CD4-positive, alpha-beta T cell treated with Interleukin-12 subunit alpha and Interleukin-12 subunit beta, for 1 hour (primary cell): ENCODE measurements around the gene HMCN1.

Experiments
- DNase-seq: peaks from one replicate; pipeline ENCODE4 v3.0.0-alpha.2; 2020

Gene HMCN1

DNA sequence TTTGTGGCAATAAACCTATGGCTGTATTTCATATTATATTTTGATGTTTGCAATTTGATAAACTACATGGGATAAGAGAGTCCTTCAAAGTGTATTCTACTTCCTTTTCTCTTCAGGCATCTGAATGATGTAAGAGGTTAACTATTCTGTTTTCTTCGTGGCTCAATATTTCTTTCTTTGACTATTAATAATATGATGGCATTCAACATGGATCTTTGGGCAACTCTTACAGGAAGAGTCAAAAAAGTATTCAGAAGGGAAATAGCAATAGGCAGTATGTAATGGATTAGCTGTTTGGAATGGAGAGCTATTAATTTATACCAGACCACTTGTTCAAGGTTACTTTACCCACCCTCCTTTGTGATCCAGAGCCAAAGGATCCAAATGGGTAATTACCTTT, 74.4 kb downstream of the HMCN1 start:
- no peak for DNase-seq

DNA sequence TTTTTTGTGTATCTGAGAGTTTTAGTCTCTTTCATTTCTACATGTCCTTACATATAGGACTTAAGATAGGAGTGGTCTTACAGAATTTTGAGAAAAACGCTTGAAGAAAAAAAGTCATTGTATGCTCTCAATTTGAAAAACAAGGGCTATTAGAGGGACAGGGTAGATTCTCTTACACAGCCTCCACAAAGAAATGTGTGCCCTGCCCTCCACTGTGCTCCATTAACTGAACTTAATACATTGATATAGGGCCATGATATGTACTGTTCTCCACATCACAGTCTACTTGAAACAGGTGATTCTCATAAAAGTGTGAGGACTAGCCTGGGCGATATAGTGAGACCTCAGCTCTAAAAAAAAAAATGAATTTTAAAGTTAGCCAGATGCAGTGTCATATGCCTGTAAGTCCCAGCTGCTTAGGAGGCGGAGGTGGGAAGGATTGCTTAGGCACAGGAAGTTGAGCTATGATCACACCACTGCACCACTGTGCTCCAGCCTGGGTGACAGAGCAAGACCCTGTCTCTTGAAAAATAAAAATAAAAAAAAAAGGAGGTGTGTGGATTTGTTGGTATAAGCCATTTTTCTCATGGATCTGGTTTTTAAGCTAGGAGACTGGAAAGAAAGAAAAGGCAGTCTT, 77.0 kb downstream of the HMCN1 start:
- no peak for DNase-seq

DNA sequence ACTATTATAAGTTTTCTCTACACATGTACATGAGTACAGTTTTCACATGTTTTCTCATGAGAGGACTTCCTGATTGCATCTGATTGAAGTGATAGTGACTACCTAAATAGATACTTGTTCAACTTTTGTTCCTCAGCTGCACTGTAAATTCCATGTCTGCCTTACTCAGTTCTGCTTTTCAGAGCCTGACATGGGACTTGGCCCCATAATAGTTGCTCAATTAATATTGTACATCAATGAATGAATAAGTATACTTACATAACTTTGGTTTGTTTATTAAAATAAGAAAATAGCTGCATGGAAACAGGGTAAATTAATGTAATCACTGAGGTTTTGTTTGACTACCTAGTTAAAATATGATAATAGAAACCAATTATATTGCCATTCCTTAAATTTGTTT, 78.7 kb downstream of the HMCN1 start:
- no peak for DNase-seq

DNA sequence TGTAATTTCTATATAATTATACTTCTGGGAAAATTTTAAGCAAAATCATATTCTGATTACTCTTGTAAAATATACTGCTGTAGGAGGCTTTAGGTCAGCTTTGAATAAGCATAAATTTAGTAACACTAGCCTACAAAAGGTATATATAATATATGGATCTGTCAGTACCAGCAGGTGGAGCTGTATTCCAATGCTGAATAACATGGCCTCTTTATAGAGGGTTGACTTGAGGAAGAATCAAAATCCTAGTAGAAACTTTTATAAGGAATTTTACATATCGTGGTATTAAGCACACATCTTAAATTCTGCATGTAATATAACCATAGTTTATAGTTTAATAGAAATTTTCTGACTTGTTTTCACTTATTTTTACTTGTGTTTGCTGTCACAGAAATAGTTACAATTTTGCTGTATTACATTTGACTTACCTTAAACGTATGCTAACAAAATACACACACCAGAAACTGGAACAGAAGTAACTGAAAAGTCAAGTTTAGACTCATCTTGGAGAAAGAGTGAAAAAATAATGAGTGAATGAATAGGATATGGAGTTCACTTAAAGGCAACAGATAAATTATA, 79.3 kb downstream of the HMCN1 start:
- DNase-seq, result peak; percentile 15

DNA sequence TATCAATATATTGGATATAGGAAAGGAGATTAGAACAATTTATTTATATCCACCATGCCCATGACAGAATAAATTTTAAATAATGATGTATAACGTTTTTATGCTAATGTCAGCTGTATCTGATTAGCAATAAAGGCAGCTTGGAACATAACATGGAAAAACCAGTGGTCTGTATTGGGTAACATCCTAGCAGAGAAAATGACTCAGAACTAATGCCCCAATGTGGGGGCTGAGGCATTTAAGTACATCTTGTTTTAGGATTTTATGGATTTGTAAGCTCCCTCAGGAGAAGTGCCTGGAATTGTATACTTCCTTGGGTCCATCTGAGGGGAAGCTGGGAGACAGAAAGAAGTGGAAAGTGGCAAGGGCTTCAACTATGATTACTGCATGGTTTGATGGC, 82.3 kb downstream of the HMCN1 start:
- DNase-seq, result no peak

DNA sequence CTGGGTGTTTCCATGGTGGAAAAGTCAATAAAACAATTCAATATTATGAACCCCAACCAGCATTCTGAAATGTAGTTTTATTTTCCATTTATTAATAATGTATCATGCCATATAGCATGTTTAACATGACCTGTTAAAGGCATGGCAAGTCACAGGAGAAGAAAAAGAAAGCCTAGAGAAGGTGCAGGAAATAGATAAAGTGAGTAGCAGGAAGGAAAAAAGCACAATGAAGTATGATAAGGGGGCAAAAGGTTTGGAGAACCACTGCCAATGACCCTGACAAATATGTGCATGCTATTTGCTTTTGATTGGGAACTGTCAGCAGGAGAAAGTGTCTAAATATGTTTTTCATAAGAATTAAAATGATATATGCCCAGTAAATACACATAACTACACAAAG, 85.6 kb downstream of the HMCN1 start:
- DNase-seq, result no peak

DNA sequence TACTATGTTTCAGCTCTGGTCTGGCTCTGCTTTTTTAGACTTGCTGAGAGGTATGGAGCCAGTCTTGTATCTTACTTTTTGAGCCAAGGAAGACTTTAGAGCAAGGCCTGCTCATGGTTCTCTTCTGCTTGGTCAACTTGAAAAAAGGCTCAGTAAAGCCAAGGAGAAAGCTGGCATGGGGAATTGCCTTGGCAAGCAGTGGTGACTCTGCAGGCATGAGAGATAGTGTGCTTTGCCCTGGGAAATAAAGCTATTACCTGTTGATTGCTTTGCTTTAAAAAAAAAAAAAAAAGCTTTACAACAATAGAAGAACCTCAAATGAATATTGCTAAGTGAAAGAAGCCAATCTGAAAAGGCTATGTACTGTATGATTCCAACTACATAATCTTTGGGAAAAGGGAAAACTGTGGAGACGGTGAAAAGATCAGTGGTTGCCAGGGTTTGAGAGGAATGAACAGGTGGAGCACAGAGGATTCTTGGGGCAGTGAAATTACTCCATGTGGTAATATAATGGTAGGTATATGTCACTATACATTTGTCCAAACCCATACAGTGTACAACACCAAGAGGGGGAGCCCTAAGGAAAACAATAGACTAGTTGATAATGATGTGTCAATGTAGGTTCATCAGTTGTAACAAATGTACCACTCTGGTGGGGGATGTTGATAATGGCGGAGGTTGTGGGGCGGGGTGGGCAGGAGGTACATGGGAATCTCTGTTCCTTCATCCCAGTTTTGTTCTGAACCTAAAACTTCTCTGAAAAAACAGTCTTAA, 87.6 kb downstream of the HMCN1 start:
- DNase-seq, result no peak

DNA sequence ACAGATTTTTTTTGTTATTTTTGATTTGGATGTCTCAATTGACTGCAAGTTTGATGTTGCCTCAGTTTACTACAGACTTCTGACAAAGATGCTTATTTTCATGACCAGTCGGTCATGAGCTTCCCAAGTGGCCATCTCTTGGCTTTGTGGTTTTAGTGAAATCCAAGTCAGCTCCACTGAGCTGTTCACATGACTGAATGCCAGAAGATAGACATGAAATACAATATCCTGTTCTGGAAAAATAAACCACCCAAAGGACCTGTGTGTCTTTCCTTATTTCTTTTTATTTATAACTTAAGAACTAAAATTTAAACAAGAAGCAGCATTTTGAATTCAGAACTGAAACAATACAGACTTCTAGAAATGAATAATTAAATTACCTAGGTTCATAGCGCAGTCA, 89.3 kb downstream of the HMCN1 start:
- no peak for DNase-seq

DNA sequence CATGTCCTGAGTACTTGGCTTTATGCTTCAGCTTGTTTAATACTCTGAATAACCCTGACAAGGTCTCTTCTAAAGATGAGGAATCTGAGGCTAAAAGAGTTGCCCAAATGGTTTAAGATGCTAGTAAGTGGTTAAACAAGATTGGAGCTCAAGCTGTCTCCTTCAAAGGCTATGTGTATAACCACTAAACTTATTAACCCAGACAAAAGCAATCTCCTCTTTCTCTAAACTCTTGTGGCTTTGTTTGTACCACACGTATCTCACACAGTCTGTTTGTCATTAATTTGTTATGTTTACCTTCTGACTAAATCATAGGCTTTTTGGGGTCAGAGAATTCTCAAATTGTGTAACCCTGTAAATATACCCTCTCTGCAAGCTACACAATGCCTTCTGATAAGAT, 89.9 kb downstream of the HMCN1 start:
- no peak for DNase-seq

DNA sequence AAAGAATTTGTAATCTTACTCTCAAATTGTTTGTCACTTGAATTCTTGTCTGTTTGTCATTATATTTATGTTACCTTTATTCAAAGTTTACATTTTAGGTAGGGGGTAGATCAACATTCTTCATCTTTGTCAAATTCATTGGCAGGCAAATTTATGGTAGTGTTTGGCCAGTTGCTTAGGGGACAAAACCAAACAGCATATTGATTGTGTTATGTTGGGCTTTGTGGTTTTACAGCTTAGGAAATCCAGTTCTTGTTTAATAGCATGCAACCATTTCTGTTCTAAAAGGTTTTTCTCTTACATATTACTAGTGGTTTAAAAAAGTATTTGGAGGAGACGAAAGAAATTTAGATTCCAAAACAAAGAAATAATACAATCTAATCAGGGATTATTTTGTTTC, 91.4 kb downstream of the HMCN1 start:
- DNase-seq, result no peak

DNA sequence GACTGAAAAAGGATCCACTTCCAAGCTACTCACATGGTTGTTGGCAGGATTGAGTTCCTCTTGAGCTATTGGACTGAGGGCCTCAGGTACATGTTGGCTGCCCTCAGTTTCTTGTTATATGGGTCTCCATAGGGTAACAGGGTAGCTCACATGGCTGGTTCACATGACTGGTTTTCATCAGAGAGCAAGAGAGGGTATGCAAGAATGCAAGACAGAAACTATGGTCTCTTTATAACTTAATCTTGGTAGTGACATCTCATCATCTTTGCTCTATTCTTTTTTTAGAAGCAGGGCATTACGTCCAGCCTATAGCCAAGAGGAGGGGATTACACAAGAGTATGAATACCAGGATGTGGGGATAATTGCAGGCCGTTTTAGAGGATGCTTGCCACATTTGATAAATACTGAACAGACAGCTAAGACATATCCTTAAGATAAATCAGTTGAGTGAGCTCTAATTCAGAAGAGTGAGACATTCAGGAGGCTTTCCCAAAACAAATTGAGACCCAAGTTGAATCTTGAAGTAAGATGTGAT, 100.2 kb downstream of the HMCN1 start:
- no peak for DNase-seq

DNA sequence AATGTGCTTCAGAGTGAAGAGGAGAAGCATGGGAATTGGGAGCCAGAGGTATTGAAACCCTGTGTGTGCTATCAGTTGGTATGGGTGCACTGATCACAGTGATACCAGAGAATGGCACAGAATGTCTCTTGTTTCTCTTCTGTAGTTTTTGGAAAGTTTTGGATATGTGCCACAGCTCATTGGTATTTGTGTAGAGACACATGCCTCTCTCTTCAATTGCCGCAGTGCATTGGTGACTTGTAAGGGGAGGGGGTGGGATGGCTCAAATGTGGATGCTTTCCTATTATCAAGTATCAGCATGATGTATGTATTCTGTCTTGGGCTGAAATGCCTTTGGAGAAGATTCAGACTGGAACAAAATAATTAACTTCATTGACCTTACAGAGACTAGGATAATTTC, 101.0 kb downstream of the HMCN1 start:
- no peak for DNase-seq

DNA sequence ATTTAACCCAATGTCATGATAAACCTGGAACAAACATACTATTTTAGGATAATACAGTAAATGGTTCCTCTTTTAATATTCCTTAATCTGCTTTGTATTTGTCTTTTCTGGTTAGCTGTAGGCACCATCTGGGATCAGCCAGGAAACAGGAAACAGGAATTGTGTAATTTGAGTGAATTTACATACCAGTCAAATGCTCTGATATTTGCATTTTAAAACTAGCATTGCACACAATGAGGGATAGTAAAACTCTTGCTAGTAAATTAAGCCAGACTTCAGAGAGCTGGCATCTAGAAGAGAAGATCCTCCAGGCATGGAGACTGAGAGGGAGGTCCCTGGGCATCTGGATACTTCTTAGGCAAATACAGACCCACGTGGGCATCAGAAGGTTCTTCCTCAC, 103.5 kb downstream of the HMCN1 start:
- no peak for DNase-seq

DNA sequence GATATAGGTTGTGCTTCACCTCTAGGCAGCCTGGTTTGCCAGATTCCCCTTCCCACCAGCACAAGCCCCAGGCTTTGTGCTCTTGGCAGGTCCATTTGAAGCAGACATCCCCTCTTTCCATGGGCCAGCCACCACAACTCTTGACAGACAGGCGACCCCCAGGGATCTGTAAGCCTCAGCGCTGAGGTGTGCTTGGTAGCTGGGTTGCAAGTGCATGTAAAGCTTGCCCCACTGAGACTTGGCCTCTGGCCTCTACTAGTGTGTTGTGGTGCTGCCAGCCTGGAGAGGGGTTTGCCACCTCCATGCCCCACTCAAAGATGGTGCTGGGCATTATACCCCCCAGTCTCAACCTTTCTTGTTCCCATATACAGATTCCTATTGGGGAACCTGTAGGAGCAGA, 103.9 kb downstream of the HMCN1 start:
- DNase-seq, result no peak

DNA sequence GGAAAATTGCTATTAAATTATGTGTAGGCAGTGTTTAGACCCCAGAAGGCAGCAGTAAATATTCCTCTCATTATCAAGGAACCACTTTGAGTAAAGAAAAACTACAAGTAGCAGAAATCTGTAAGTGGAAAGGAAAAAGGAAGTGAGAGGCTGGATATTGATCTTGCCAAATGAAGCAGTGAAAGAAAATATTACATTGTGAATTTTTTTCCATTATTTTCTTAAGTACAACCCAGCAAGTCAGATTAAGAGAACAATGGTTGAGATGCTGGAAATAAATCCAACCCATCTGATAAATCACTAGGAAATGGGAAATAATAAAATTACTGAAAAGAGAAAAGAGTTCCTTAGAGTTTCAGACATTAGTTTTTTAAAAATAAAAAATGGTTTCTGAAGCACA, 106.7 kb downstream of the HMCN1 start:
- DNase-seq, result no peak

DNA sequence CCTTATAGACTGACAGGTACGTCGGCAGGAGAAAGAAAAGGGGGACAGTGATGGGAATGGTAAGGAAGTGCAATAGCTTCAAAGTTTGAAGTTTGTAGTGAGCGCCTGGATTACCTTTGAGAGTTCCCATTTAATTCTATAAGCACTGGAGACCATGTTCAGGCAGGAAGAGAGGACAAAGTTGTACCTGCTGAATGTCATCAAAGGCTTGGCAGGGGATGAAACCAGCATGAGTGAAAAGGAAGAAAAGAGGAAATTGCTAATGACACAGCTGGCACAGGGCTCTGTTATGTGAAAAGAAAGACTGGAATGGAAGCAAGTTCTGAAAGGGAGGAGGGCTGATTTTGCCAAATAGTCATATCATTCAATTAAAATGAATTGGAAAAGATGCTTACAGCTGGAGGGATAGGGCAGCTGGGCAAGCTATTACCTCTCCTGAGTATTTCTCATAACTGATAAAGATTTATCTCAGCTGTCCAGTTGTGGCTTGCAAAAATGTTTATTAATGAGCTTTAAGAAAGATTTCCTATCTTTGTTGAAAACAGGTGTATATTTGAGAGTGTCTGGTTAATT, 109.2 kb downstream of the HMCN1 start:
- DNase-seq, result no peak

DNA sequence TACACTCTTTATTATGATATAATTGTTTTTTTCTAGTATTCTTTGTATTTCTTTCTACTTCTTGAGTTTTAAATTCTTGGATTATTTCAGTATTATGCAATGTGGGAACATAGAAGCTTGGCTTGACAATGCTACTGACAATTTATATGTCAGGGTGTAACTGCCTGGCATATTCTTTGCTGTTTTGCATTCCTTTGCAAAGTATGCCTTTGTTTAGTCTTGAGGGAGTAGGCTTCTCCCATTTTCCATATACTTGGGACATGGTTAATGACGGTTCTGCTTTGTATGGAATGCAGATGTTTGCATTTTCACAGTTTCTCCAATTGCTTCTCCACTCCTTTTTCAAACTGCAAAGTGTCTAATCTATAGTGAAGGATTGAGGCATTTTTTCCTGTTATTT, 109.8 kb downstream of the HMCN1 start:
- DNase-seq, result no peak

DNA sequence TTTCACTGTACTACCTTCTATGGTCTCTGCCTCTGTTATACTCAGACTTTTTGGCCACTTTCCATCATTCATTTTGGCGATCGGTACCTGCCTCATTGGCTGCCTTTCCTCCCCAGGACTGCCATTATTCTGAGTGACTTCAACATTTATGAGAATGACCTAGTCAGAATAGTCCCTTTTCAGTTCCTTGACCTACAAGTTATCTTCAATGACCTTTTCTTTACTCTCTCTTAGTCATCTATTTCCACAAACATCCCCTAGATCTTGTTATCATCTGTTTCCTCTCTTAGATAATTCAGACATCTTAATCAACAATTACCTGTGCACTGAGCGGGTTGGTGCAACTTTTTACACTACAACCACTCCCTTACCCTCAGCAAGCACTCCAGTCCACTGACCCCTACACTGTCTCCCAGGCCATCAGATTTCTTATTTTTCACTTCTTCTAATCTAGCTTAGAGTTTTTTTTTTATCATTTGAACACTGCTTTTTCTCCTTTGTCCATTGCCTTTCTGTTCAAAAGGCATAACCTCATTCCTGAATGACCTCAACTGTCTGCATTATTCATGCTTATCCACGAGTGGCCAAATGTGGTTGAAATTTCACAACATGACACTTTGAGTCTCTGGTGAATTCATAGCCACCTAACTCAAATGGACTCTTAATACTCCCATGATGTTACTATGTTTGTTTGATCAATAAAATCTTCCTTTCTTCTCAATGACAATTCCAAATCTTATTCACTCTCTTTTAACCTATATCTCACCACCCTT, 112.7 kb downstream of the HMCN1 start:
- no peak for DNase-seq

DNA sequence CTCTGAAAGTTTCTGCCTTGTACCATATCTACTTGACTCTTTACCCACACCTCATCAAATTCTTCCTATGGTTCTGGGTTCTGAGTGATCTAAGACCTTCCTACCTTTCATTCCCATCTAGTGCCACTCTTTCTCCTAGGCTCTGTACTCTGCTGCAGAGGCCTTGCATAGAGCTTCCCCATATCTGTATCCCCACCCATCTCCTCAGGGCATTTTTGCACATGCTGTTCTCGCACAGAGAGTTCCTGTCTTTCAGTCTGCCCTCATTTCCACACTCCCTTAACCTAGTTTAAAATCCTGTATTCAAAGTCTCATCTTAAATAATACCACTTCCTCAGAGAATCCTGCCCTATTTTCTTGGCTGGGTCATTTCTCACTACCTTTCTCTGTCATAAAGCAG, 114.8 kb downstream of the HMCN1 start:
- no peak for DNase-seq

DNA sequence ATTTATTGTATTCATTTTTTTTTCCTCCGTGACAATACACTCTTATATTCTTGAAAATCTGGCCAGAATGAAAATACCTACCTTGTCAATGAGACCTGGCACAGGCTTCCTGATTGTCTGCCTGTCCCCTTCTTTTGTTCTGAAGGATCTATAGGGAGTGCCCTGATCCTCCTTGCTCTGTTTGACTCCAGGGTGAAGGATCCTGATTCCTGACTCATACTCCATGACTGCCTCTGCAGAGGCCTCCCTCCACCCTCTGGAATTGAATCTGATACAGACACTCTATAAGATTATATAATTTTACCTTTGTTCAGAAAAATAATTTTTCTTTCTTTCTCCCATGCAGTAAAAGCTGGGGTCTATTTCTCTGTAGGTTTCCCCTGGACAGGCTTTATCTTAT, 116.2 kb downstream of the HMCN1 start:
- no peak for DNase-seq

DNA sequence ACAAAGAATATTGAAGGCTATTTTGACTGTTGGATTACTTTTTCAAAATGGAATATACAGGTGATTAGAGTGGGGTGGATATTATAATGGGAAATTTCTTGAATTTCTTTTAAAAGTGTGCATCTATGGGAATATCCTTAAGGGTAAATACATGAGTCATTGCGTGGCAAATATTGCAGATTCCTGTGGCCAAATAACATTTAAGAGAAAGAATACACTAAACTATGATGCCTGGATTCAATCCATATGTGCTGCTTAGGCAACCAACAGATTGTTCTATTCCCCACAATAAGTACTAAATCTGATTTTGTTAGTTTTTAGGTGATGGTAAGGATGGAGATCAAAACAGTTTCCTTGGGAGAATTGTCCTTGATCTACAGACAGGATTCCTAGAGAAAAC, 119.5 kb downstream of the HMCN1 start:
- no peak for DNase-seq

DNA sequence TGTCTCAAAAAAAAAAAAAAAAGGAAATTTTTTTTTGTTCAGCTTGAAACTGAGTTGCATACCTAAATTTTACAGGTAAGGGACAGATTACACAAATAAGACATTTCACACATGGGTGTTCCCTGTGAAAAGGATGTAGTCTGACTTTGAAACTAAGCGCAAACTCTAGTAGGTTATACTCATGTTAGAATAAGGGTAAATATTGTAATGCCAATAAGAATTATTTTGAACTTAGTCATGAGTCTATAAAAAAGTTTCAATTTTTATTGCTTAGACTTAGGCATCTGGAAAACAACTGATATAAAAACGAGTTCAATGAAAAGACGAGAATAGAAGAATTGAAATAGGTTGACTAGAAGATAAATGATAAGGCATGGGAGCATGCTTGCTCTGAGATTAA, 122.3 kb downstream of the HMCN1 start:
- DNase-seq, result no peak

DNA sequence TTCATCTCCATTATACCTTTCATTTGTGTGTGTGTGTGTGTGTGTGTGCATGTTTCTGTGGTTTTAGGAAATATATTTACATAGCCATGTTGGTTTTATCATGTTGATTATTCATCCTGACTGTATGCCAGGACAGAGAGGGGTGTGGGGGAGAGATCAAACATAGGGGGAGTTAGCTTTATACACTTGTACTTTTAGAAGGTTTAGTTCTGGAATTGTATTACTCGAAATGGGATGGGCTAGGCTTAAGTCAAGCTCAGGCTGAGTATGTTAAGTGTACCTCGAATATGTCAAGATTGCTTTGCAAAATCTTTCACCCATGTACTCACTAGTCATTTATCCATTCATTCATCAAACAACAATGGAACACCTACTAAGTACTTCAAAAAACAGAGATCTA, 123.3 kb downstream of the HMCN1 start:
- DNase-seq, result no peak
